ENCODE data around the gene APEX2.

Gene APEX2

DNA sequence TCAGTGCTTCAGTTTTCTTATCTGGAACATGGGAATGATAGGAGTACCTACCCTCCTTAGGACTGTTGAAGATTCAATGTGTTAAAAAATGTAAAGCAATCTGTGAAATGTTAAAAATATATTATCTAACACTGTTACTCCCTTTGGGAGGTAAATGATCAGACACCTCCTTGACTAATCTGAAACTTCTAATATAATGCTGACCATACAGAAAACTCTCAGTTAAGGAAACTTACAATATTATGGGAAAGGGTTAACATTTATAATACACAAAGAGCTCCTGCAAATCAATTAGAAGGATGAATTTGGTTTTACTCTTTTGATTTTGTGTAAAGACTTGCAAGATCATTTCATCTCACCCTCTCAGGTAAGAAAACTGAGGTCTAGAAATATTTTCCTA is 4.5 kb upstream of the APEX2 start:
- no peak overlapping the region for H2AFZ ChIP-seq (ENCODE audit: low read depth, low read length)
- no peak overlapping the region for H3K4me3 ChIP-seq (ENCODE audit: low read depth in 1 of 2, low read length in 2 of 2)
- ATAC-seq (ENCODE audit: insufficient read depth, low read depth) (no peak), DNase-seq (no peak)
- peaks cover 4% of the 10 kb centered on the region for H3K79me2 ChIP-seq (ENCODE audit: insufficient read depth, low read length)
- TF ChIP-seq CTCF (IDR thresholded peaks at IDR 0.05; ENCODE audit: borderline replicate concordance, extremely low read depth, low read length, poor library complexity, severe bottlenecking) = no peak
- TF ChIP-seq EZH2 (IDR thresholded peaks at IDR 0.05; ENCODE audit: borderline replicate concordance, low read depth, low read length, severe bottlenecking) = no peak
- no peaks in the 10 kb centered on the region for H3K36me3 ChIP-seq (ENCODE audit: insufficient read depth, low read length)
- H3K4me1 ChIP-seq (ENCODE audit: insufficient read depth, low read length) = peaks cover 7% of the 10 kb centered on the region; the same call in 1 of the 2 replicates
- no peak overlapping the region for H3K9ac ChIP-seq (ENCODE audit: low read depth, low read length)
- no peaks in the 10 kb centered on the region for H3K27me3 ChIP-seq (ENCODE audit: insufficient read depth, low read length, poor library complexity)
- no peaks in the 10 kb centered on the region for H3K9me3 ChIP-seq (ENCODE audit: insufficient read depth, low read length, severe bottlenecking)
- H3K4me2 ChIP-seq (ENCODE audit: insufficient read depth, low read length) = no peak overlapping the region
- H3K27ac ChIP-seq (ENCODE audit: low read length) = no peak overlapping the region
- no peaks in the 10 kb centered on the region for H4K20me1 ChIP-seq (ENCODE audit: insufficient read depth, low read length)

- DNase-seq (no peak), ATAC-seq (ENCODE audit: insufficient read depth, low read depth) (no peak)
- no peak overlapping the region for H3K4me3 ChIP-seq (ENCODE audit: low read depth in 1 of 2, low read length in 2 of 2)
- no peak overlapping the region for H3K27ac ChIP-seq (ENCODE audit: low read length)
- H3K4me2 ChIP-seq (ENCODE audit: insufficient read depth, low read length) = no peak overlapping the region
- H3K9me3 ChIP-seq (ENCODE audit: insufficient read depth, low read length, severe bottlenecking) = no peaks in the 10 kb centered on the region
- H3K36me3 ChIP-seq (ENCODE audit: insufficient read depth, low read length) = peaks cover 51% of the 10 kb centered on the region
- TF ChIP-seq EZH2 (IDR thresholded peaks at IDR 0.05; ENCODE audit: borderline replicate concordance, low read depth, low read length, severe bottlenecking) (no peak), CTCF (IDR thresholded peaks at IDR 0.05; ENCODE audit: borderline replicate concordance, extremely low read depth, low read length, poor library complexity, severe bottlenecking) (no peak)
- peaks cover 19% of the 10 kb centered on the region for H3K79me2 ChIP-seq (ENCODE audit: insufficient read depth, low read length)
- no peak overlapping the region for H2AFZ ChIP-seq (ENCODE audit: low read depth, low read length)
- no peak overlapping the region for H3K9ac ChIP-seq (ENCODE audit: low read depth, low read length)
- H3K4me1 ChIP-seq (ENCODE audit: insufficient read depth, low read length) = peaks cover 18% of the 10 kb centered on the region
- H3K27me3 ChIP-seq (ENCODE audit: insufficient read depth, low read length, poor library complexity) = no peaks in the 10 kb centered on the region
- no peaks in the 10 kb centered on the region for H4K20me1 ChIP-seq (ENCODE audit: insufficient read depth, low read length)
These were observed 4.1 kb downstream of the APEX2 start for GRCh38 chrX:55004231-55004630.

DNA sequence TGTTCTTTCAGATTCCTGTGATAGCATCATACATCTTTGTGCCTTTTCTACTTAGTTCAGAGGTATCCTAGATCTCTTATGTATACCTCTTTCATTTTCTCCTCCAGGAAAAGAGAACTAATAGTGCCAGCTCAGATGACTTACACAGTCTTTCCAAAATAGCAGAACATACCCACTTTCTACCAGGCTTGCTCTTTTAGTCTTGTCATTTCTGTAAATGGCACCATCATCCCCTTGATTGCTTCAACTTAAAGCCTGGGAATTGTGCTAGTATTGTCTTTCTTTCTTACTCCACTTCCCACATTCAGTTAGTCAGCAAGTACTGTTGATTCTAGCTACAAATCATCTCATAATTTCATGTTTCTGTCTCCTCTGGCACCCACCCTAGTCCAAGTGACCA is 5.1 kb downstream of the APEX2 start:
- no peak for TF ChIP-seq CTCF (IDR thresholded peaks at IDR 0.05; ENCODE audit: borderline replicate concordance, extremely low read depth, low read length, poor library complexity, severe bottlenecking)
- TF ChIP-seq EZH2 (IDR thresholded peaks at IDR 0.05; ENCODE audit: borderline replicate concordance, low read depth, low read length, severe bottlenecking) = no peak
- DNase-seq (no peak), ATAC-seq (ENCODE audit: insufficient read depth, low read depth) (no peak)
- H3K9me3 ChIP-seq (ENCODE audit: insufficient read depth, low read length, severe bottlenecking) = no peaks in the 10 kb centered on the region
- peaks cover 51% of the 10 kb centered on the region for H3K36me3 ChIP-seq (ENCODE audit: insufficient read depth, low read length)
- H4K20me1 ChIP-seq (ENCODE audit: insufficient read depth, low read length) = no peaks in the 10 kb centered on the region
- H3K4me3 ChIP-seq (ENCODE audit: low read depth in 1 of 2, low read length in 2 of 2) = no peak overlapping the region
- peaks cover 15% of the 10 kb centered on the region for H3K4me1 ChIP-seq (ENCODE audit: insufficient read depth, low read length)
- H3K27me3 ChIP-seq (ENCODE audit: insufficient read depth, low read length, poor library complexity) = no peaks in the 10 kb centered on the region
- H3K27ac ChIP-seq (ENCODE audit: low read length) = no peak overlapping the region
- H2AFZ ChIP-seq (ENCODE audit: low read depth, low read length) = no peak overlapping the region
- H3K79me2 ChIP-seq (ENCODE audit: insufficient read depth, low read length) = peaks cover 19% of the 10 kb centered on the region
- H3K4me2 ChIP-seq (ENCODE audit: insufficient read depth, low read length) = no peak overlapping the region
- H3K9ac ChIP-seq (ENCODE audit: low read depth, low read length) = no peak overlapping the region

Measured in DND-41 (cell line).